GM18873 (cell line): Measurements from ENCODE around the gene EFEMP2.

Source experiments
- ATAC-seq: cut with Tn5 transposase; IDR thresholded peaks from one replicate; pipeline ENCODE4 v1.9.1; 2021; ENCODE audit warnings: mild to moderate bottlenecking, moderate library complexity, moderate number of reproducible peaks; ENCODE audit not compliant: unreplicated experiment, low FRiP score

The EFEMP2 gene

GRCh38 chr11:65872586-65873317 is at the start of gene EFEMP2:
TSS of gene EFEMP2 (minus strand) at chr11:65872800. CDS start at chr11:65872354, 446 bp downstream.
- no peak for ATAC-seq

GRCh38 chr11:65921876-65922275 is 49.3 kb upstream of the EFEMP2 start:
- no peak for ATAC-seq

- ATAC-seq: no peak
Observed at GRCh38 chr11:65921033-65921555, 48.5 kb upstream of the EFEMP2 start.

- no peak for ATAC-seq
Observed at GRCh38 chr11:65920372-65920802, 47.8 kb upstream of the EFEMP2 start.

- ATAC-seq: peak; percentile 38
Observed at GRCh38 chr11:65919573-65920371, 47.2 kb upstream of the EFEMP2 start.

GRCh38 chr11:65919141-65919572 is 46.6 kb upstream of the EFEMP2 start, which contains the start of gene DRAP1:
TSS of gene DRAP1 (plus strand) at chr11:65919426. CDS start at chr11:65919502, 76 bp downstream.
- ATAC-seq: peak; percentile 73

- ATAC-seq: peak; percentile 29
Observed at GRCh38 chr11:65918211-65919140, 45.9 kb upstream of the EFEMP2 start, which contains the start of gene C11orf68. TSS of gene C11orf68 (minus strand) at chr11:65919062. CDS start at chr11:65919031, 31 bp downstream.

GRCh38 chr11:65917434-65918210 is 45.0 kb upstream of the EFEMP2 start:
- no peak for ATAC-seq

- no peak for ATAC-seq
Observed at GRCh38 chr11:65917077-65917433, 44.5 kb upstream of the EFEMP2 start.

GRCh38 chr11:65916391-65916790 is 43.8 kb upstream of the EFEMP2 start:
- no peak for ATAC-seq

- ATAC-seq: no peak
Observed at GRCh38 chr11:65915821-65916251, 43.2 kb upstream of the EFEMP2 start.

- no peak for ATAC-seq
Observed at GRCh38 chr11:65915101-65915820, 42.7 kb upstream of the EFEMP2 start.

- no peak for ATAC-seq
Observed at GRCh38 chr11:65912845-65913244, 40.2 kb upstream of the EFEMP2 start.

- no peak for ATAC-seq
Observed at GRCh38 chr11:65911682-65912568, 39.3 kb upstream of the EFEMP2 start.

- ATAC-seq: no peak
Observed at GRCh38 chr11:65907878-65908277, 35.3 kb upstream of the EFEMP2 start.

- ATAC-seq: no peak
Observed at GRCh38 chr11:65906602-65907001, 34.0 kb upstream of the EFEMP2 start.

- no peak for ATAC-seq
Observed at GRCh38 chr11:65903715-65904114, 31.1 kb upstream of the EFEMP2 start.

GRCh38 chr11:65903068-65903481 is 30.5 kb upstream of the EFEMP2 start:
- ATAC-seq: no peak
